Inflammatory macrophage (primary cell): ENCODE data around the gene C7orf25.
"Not testable (repeated sequence)": the region's sequence is repeated elsewhere in the genome, so short reads cannot be mapped to it uniquely, and the experiment has no call there.

Experiments
- DNase-seq, 2 donors: peaks; one replicate each; pipeline ENCODE4 v3.0.0-alpha.2; 2020 to 2022

C7orf25 gene

GRCh38 chr7:42928754-42929153, 16.9 kb upstream of the C7orf25 start:
- DNase-seq = no peak

GRCh38 chr7:42926204-42926603, 14.3 kb upstream of the C7orf25 start:
- peak in 1 of 2 donors; percentile 21 for DNase-seq

GRCh38 chr7:42925630-42926029, 13.8 kb upstream of the C7orf25 start:
- DNase-seq = no peak

- peak in 1 of 2 donors; percentile 19 for DNase-seq
Observed at GRCh38 chr7:42924223-42924838, 12.5 kb upstream of the C7orf25 start.

GRCh38 chr7:42922017-42922753, 10.3 kb upstream of the C7orf25 start:
- no peak for DNase-seq

GRCh38 chr7:42915356-42915755, 3.5 kb upstream of the C7orf25 start:
- no peak for DNase-seq

GRCh38 chr7:42914421-42915045, 2.7 kb upstream of the C7orf25 start:
- no peak for DNase-seq

GRCh38 chr7:42914009-42914408, 2.1 kb upstream of the C7orf25 start:
- DNase-seq = no peak

- no peak for DNase-seq
Observed at GRCh38 chr7:42913591-42913990, 1.7 kb upstream of the C7orf25 start.

GRCh38 chr7:42910306-42910705, 1.6 kb downstream of the C7orf25 start:
- no peak for DNase-seq

- DNase-seq = no peak
Observed at GRCh38 chr7:42907316-42907715, 4.6 kb downstream of the C7orf25 start.

- no peak for DNase-seq
Observed at GRCh38 chr7:42906181-42906580, 5.7 kb downstream of the C7orf25 start.

GRCh38 chr7:42902331-42902730, 9.5 kb downstream of the C7orf25 start:
- peak in 1 of 2 donors; percentile 30 for DNase-seq

GRCh38 chr7:42900842-42901241, 11.0 kb downstream of the C7orf25 start:
- no peak for DNase-seq

GRCh38 chr7:42893346-42894240, 18.3 kb downstream of the C7orf25 start:
- no peak for DNase-seq

GRCh38 chr7:42886893-42887505, 24.9 kb downstream of the C7orf25 start:
- DNase-seq = peak in 1 of 2 donors; percentile 67

- peak in 1 of 2 donors; percentile 13 for DNase-seq
Observed at GRCh38 chr7:42886129-42886528, 25.7 kb downstream of the C7orf25 start.

- not testable (repeated sequence) for DNase-seq
Observed at GRCh38 chr7:42885183-42885582, 26.7 kb downstream of the C7orf25 start.

- DNase-seq = no peak
Observed at GRCh38 chr7:42883950-42884349, 27.9 kb downstream of the C7orf25 start.

- no peak for DNase-seq
Observed at GRCh38 chr7:42880392-42880791, 31.5 kb downstream of the C7orf25 start.

GRCh38 chr7:42878303-42878702, 33.6 kb downstream of the C7orf25 start:
- no peak for DNase-seq

GRCh38 chr7:42877862-42878261, 34.0 kb downstream of the C7orf25 start:
- peak; percentile 52 to 67 for DNase-seq
